Breast epithelium (tissue), 3 donors: Measurements from ENCODE around the gene TIMM22.

Experiments used
- POLR2A ChIP-seq: fragments of 450-650 bp; IDR thresholded peaks from one replicate; pipeline ENCODE4 v1.6.1; 2016; ENCODE audit warnings: antibody characterized with exemption, mild to moderate bottlenecking, moderate library complexity
- POLR2AphosphoS5 ChIP-seq, 3 donors: sonication (generic); formaldehyde crosslinking; IDR thresholded peaks; one replicate each; pipeline ENCODE4 v1.6.1; 2017; ENCODE audit warnings: antibody characterized with exemption in 3 of 3

GRCh38 chr17:979212-979538 lies 17.8 kb upstream of the TIMM22 start:
- TF ChIP-seq POLR2AphosphoS5 (IDR thresholded peaks at IDR 0.05) (no peak), POLR2A (no peak)
